H1 (cell line): Measurements from ENCODE around the gene SLC38A5. TPM values are rescaled to one million over a fixed set of nuclear protein-coding genes. Genes with fewer than 3 reads are reported as not detected.

Source experiments
- CTCF ChIA-PET: fragments of 300-600 bp; sonication (Branson Sonifier 250); formaldehyde crosslinking; loops from one replicate; lab custom pipeline; 2021; ENCODE audit not compliant: partially characterized antibody; lab: Charles Lee
- POLR2A ChIA-PET: fragments of 300-600 bp; sonication (Branson Sonifier 250); formaldehyde crosslinking; loops from one replicate; lab custom pipeline; 2021; ENCODE audit warnings: inconsistent platforms; ENCODE audit not compliant: partially characterized antibody; lab: Charles Lee
- DNase-seq, 2 experiments: peaks; one replicate each; pipeline versions ENCODE4 v3.0.0 to v3.0.0-alpha.2; 2010 to 2022; ENCODE audit warnings: low spot score in 2 of 2, low read depth in 1 of 2, mixed read lengths in 1 of 2
- FAIRE-seq: peaks from 2 replicates; lab custom pipeline; 2011; peaks lifted over from hg19 to GRCh38; lab: Jason Lieb, UNC
- H2AFZ ChIP-seq: 2 replicates; pipeline ENCODE4 v1.8.1; 2012; ENCODE audit warnings: low read length, inconsistent platforms
- H2AK5ac ChIP-seq: 2 replicates; pipeline ENCODE4 v1.6.1; 2013; ENCODE audit warnings: low read depth, low read length
- H2BK120ac ChIP-seq: replicated peaks from 2 replicates; pipeline ENCODE3; 2013; ENCODE audit warnings: low read depth, low read length, inconsistent platforms
- H2BK12ac ChIP-seq: 2 replicates; pipeline ENCODE4 v1.6.1; 2013; ENCODE audit warnings: low read depth, low read length
- H2BK15ac ChIP-seq: 2 replicates; pipeline ENCODE4 v1.6.1; 2013; ENCODE audit warnings: low read length
- H2BK20ac ChIP-seq: 2 replicates; pipeline ENCODE4 v1.6.1; 2013; ENCODE audit warnings: low read length
- H2BK5ac ChIP-seq: 2 replicates; pipeline ENCODE4 v1.6.1; 2013; ENCODE audit warnings: low read depth, low read length
- H3K14ac ChIP-seq: 2 replicates; pipeline ENCODE4 v1.6.1; 2013; ENCODE audit warnings: inconsistent platforms; ENCODE audit not compliant: insufficient read length
- H3K18ac ChIP-seq: 2 replicates; pipeline ENCODE4 v1.6.1; 2013; ENCODE audit warnings: low read length; ENCODE audit errors: extremely low read depth
- H3K23ac ChIP-seq: 2 replicates; pipeline ENCODE4 v1.6.1; 2013; ENCODE audit warnings: inconsistent platforms; ENCODE audit not compliant: insufficient read length
- H3K23me2 ChIP-seq: 2 replicates; pipeline ENCODE4 v1.6.1; 2013; ENCODE audit warnings: low read depth, low read length
- H3K27ac ChIP-seq: 2 replicates; pipeline ENCODE4 v1.6.1; 2011; ENCODE audit warnings: low read depth, low read length, inconsistent platforms
- H3K27me3 ChIP-seq, 4 experiments: replicated peaks in 1 of 4; 1 replicate in 1 of 4; 2 replicates in 3 of 4; pipeline versions ENCODE4 v1.6.1 to v1.8.1; 2011 to 2013; ENCODE audit warnings: low read length in 3 of 4, mild to moderate bottlenecking in 3 of 4, inconsistent platforms in 2 of 4, mixed read lengths in 2 of 4, moderate library complexity in 1 of 4; ENCODE audit not compliant: control insufficient read depth in 3 of 4, insufficient read depth in 3 of 4; ENCODE audit errors: extremely low read depth in 1 of 4
- H3K36me3 ChIP-seq, 4 experiments: 2 replicates each; pipeline versions ENCODE4 v1.6.1 to v1.8.1; 2011 to 2013; ENCODE audit warnings: mild to moderate bottlenecking in 4 of 4, low read length in 3 of 4, moderate library complexity in 2 of 4, control low read depth in 1 of 4, inconsistent platforms in 1 of 4; ENCODE audit not compliant: insufficient read depth in 4 of 4, control insufficient read depth in 2 of 4
- H3K4ac ChIP-seq: replicated peaks from 2 replicates; pipeline ENCODE3; 2013; ENCODE audit warnings: low read length, low read depth, mixed read lengths, inconsistent platforms; ENCODE audit not compliant: insufficient read length
- H3K4me1 ChIP-seq, 4 experiments: replicated peaks in 1 of 4; 1 replicate in 1 of 4; 2 replicates in 3 of 4; pipeline versions ENCODE4 v1.6.1 to v1.8.1; 2011 to 2013; ENCODE audit warnings: low read length in 3 of 4, inconsistent platforms in 2 of 4, mixed read lengths in 1 of 4; ENCODE audit not compliant: insufficient read depth in 4 of 4, control insufficient read depth in 3 of 4
- H3K4me2 ChIP-seq, 2 experiments: 2 replicates each; pipeline versions ENCODE4 v1.6.1 to v1.8.1; 2011 to 2013; ENCODE audit warnings: low read depth in 2 of 2, low read length in 2 of 2, control low read depth in 1 of 2, inconsistent platforms in 1 of 2, mild to moderate bottlenecking in 1 of 2; ENCODE audit not compliant: insufficient read depth in 1 of 2
- H3K4me3 ChIP-seq, 4 experiments: fragments of 200-600, 300-600 bp in 1 of 4; sonication (generic), shearing (Covaris generic), sonication (Bioruptor Twin) in 1 of 4; 2 replicates each; pipeline versions ENCODE4 v1.5.1 to v1.8.1; 2011 to 2016; ENCODE audit warnings: low read length in 4 of 4, low read depth in 3 of 4, control low read depth in 2 of 4, inconsistent platforms in 2 of 4, mild to moderate bottlenecking in 2 of 4, mixed read lengths in 1 of 4, moderate library complexity in 1 of 4; ENCODE audit not compliant: insufficient read depth in 2 of 4; ENCODE audit errors: extremely low read depth in 1 of 4
- H3K56ac ChIP-seq: replicated peaks from 2 replicates; pipeline ENCODE3; 2013; ENCODE audit warnings: low read depth, mild to moderate bottlenecking, mixed read lengths, low read length, inconsistent platforms; ENCODE audit not compliant: insufficient read length
- H3K79me1 ChIP-seq: 2 replicates; pipeline ENCODE4 v1.6.1; 2013; ENCODE audit warnings: low read depth, low read length, control low read depth
- H3K79me2 ChIP-seq, 2 experiments: 2 replicates each; pipeline versions ENCODE4 v1.6.1 to v1.8.1; 2012 to 2013; ENCODE audit warnings: low read length in 2 of 2, mild to moderate bottlenecking in 2 of 2, inconsistent platforms in 1 of 2; ENCODE audit not compliant: insufficient read depth in 2 of 2, control insufficient read depth in 1 of 2
- H3K9ac ChIP-seq, 4 experiments: replicated peaks in 1 of 4; 1 replicate in 1 of 4; 2 replicates in 3 of 4; pipeline versions ENCODE4 v1.6.1 to v1.8.1; 2011 to 2013; ENCODE audit warnings: low read depth in 3 of 4, low read length in 3 of 4, control low read depth in 2 of 4, mild to moderate bottlenecking in 2 of 4, moderate library complexity in 2 of 4, inconsistent platforms in 1 of 4; ENCODE audit errors: extremely low read depth in 1 of 4
- H3K9me3 ChIP-seq, 2 experiments: 2 replicates each; pipeline versions ENCODE4 v1.6.1 to v1.8.1; 2012 to 2013; ENCODE audit warnings: mild to moderate bottlenecking in 2 of 2, moderate library complexity in 2 of 2, control low read depth in 1 of 2, inconsistent platforms in 1 of 2, low read depth in 1 of 2, low read length in 1 of 2, mixed read lengths in 1 of 2; ENCODE audit not compliant: insufficient read depth in 2 of 2
- H4K20me1 ChIP-seq, 2 experiments: replicated peaks in 1 of 2; 2 replicates each; pipeline versions ENCODE3 to v1.8.1; 2011 to 2013; ENCODE audit warnings: inconsistent platforms in 2 of 2, low read length in 2 of 2, mild to moderate bottlenecking in 1 of 2; ENCODE audit not compliant: insufficient read depth in 2 of 2, control insufficient read depth in 1 of 2
- H4K5ac ChIP-seq: 2 replicates; pipeline ENCODE4 v1.6.1; 2013; ENCODE audit warnings: low read length, low read depth, mixed read lengths, inconsistent platforms; ENCODE audit not compliant: insufficient read length
- H4K8ac ChIP-seq: 2 replicates; pipeline ENCODE4 v1.8.0; 2013; ENCODE audit warnings: mild to moderate bottlenecking, moderate library complexity, low read length, inconsistent platforms; ENCODE audit not compliant: insufficient read depth; ENCODE audit errors: extremely low read depth
- H4K91ac ChIP-seq: replicated peaks from 2 replicates; pipeline ENCODE3; 2013; ENCODE audit warnings: low read length, mixed read lengths, inconsistent platforms; ENCODE audit not compliant: insufficient read length
- FOSL1 ChIP-seq: IDR thresholded peaks from 2 replicates; pipeline ENCODE4 v1.6.1; 2011; ENCODE audit warnings: mild to moderate bottlenecking, low read depth, low read length, moderate library complexity; ENCODE audit not compliant: insufficient read depth
- NANOG ChIP-seq: IDR thresholded peaks from 2 replicates; pipeline ENCODE4 v1.6.1; 2011; ENCODE audit warnings: low read length, low read depth, mild to moderate bottlenecking, inconsistent platforms; ENCODE audit not compliant: insufficient read depth, poor library complexity, severe bottlenecking
- WGBS, 2 experiments: shearing (Covaris generic) in 1 of 2; methylation state at CpG; one replicate each; pipeline versions ENCODE4 v1.1.6 to v1.1.7; 2013 to 2015; ENCODE audit warnings: low lambda C conversion rate in 2 of 2, mixed read lengths in 2 of 2, inconsistent platforms in 1 of 2, low coverage in 1 of 2, missing lambda C conversion rate in 1 of 2; ENCODE audit not compliant: insufficient replicate concordance in 2 of 2, insufficient coverage in 1 of 2, insufficient read length in 1 of 2; ENCODE audit errors: extremely low coverage in 1 of 2, missing lambda C conversion rate in 1 of 2; 5-methylcytosine and 5-hydroxymethylcytosine counted together
- polyA plus RNA-seq, 7 experiments: library from polyadenylated mRNA; depleted of rRNA in 3 of 7; stranded (reverse) in 5 of 7; unstranded in 2 of 7; fragments of >200 nt in 5 of 7; fragments of 200-250 nt in 2 of 7; gene quantifications; 1 replicate in 5 of 7; 2 replicates in 1 of 7; 4 replicates in 1 of 7; pipeline versions ENCODE4 v1.2.1 to v1.2.3, GENCODE V29; 2011 to 2013; ENCODE audit warnings: missing spikeins in 2 of 7, mixed read lengths in 2 of 7
- total RNA-seq: library from RNA; stranded (reverse); fragmentation: NEBNext Ultra II Directional; extraction: Animal tissue kit (Norgen Biotek cat#: 25700); gene quantifications from 2 replicates; pipeline ENCODE4 v1.2.1, GENCODE V29; 2021

SLC38A5 gene
- total and polyA plus RNA-seq, 2 of the 8 experiments (the other 6 are each of a cell fraction or from before 2014, with no cell fraction given), result 70.9 to 106 TPM

GRCh38 chrX:48513670-48514069 lies 43.6 kb upstream of the SLC38A5 start:
- Histone ChIP-seq H3K4me2 (no peak overlapping the region), H2AK5ac (no peak overlapping the region), H3K9me3 (no peaks in the 10 kb centered on the region), H2BK120ac (no peak overlapping the region), H3K27me3 (no peaks in the 10 kb centered on the region; a peak in 2 of 7 replicates), H3K9ac (no peak overlapping the region), H2BK15ac (no peak overlapping the region), H4K8ac (no peak overlapping the region), H2AFZ (no peak overlapping the region), H3K27ac (no peak overlapping the region), H3K79me2 (no peaks in the 10 kb centered on the region), H3K4ac (no peak overlapping the region), H3K14ac (no peak overlapping the region), H4K5ac (no peak overlapping the region), H3K4me1 (peaks cover 0 to 5% (median 2%) of the 10 kb centered on the region in 4 experiments; a peak in 4 of 7 replicates), H3K56ac (no peak overlapping the region), H2BK5ac (no peak overlapping the region), H2BK12ac (no peak overlapping the region), H3K79me1 (no peaks in the 10 kb centered on the region), H3K18ac (no peak overlapping the region), H3K36me3 (peaks cover 0 to 2% (median 0%) of the 10 kb centered on the region in 4 experiments; a peak in 3 of 8 replicates), H3K23me2 (no peaks in the 10 kb centered on the region; the same call in 1 of the 2 replicates), H3K4me3 (no peak overlapping the region), H2BK20ac (no peak overlapping the region), H3K23ac (no peak overlapping the region), H4K91ac (no peak overlapping the region), H4K20me1 (no peaks in the 10 kb centered on the region)
- TF ChIP-seq NANOG (no peak), FOSL1 (no peak)
- no peak for DNase-seq
- CTCF ChIA-PET, result no interaction called here
- WGBS, 2 experiments, result 97% methylated on average over 4 of the region's 4 CpGs; no CpG with 5 or more reads in 1 of the 2 experiments
- POLR2A ChIA-PET, result no interaction called here
- FAIRE-seq, result no peak
